Peyer's patch (tissue), 4 donors: ENCODE data around the gene TICAM1. TPM values are rescaled to one million over a fixed set of nuclear protein-coding genes. Genes with fewer than 3 reads are reported as not detected.
A peak's percentile ranks its signal among the peaks of the same experiment; 100 is the strongest.
"Not testable (repeated sequence)": the region's sequence is repeated elsewhere in the genome, so short reads cannot be mapped to it uniquely, and the experiment has no call there.

Experiments used
- DNase-seq, 3 donors: peaks; one replicate each; pipeline ENCODE4 v3.0.0-alpha.2; 2017 to 2019
- H3K27ac ChIP-seq, 4 donors: fragments of 200-600 bp; sonication (generic); one replicate each; pipeline ENCODE4 v1.5.1; 2016 to 2019
- H3K27me3 ChIP-seq, 2 donors: fragments of 200-600 bp; sonication (generic); one replicate each; pipeline ENCODE4 v1.5.1; 2019
- H3K36me3 ChIP-seq, 3 donors: fragments of 200-600 bp; sonication (generic); one replicate each; pipeline ENCODE4 v1.5.1; 2016 to 2019
- H3K4me1 ChIP-seq, 4 donors: fragments of 200-600 bp; sonication (generic); one replicate each; pipeline ENCODE4 v1.5.1; 2016 to 2019
- H3K4me3 ChIP-seq, 4 donors: fragments of 200-600 bp; sonication (generic); 1 replicate in 3 of 4; 2 replicates in 1 of 4; pipeline ENCODE4 v1.5.1; 2016 to 2019; ENCODE audit warnings: mild to moderate bottlenecking in 1 of 4
- H3K9me3 ChIP-seq, 4 donors: fragments of 200-600 bp; sonication (generic); one replicate each; pipeline ENCODE4 v1.5.1; 2016 to 2019; ENCODE audit warnings: mild to moderate bottlenecking in 1 of 4
- POLR2A ChIP-seq, 2 donors: fragments of 450-650 bp; IDR thresholded peaks; one replicate each; pipeline ENCODE4 v1.5.1; 2017; ENCODE audit warnings: antibody characterized with exemption in 2 of 2, mild to moderate bottlenecking in 2 of 2, moderate library complexity in 2 of 2
- total RNA-seq, 4 donors: library from RNA; depleted of rRNA; stranded (reverse); fragments of >200 nt; gene quantifications; one replicate each; pipeline ENCODE4 v1.1.0, GENCODE V29; 2016
- TF ChIP-seq, protein P1 (sequence below), 6 experiments: fragments of 450-650 bp in 4 of 6; fragments of 200-600 bp in 2 of 6; sonication (generic) in 1 of 6; IDR thresholded peaks; one replicate each; pipeline ENCODE4 v1.5.1; 2017 to 2019; ENCODE audit warnings: antibody characterized with exemption in 6 of 6, mild to moderate bottlenecking in 3 of 6, moderate library complexity in 1 of 6

Gene TICAM1
- total RNA-seq, 4 donors from 2014 or later: 14.0 to 45.8 (median 28.8) TPM

DNA sequence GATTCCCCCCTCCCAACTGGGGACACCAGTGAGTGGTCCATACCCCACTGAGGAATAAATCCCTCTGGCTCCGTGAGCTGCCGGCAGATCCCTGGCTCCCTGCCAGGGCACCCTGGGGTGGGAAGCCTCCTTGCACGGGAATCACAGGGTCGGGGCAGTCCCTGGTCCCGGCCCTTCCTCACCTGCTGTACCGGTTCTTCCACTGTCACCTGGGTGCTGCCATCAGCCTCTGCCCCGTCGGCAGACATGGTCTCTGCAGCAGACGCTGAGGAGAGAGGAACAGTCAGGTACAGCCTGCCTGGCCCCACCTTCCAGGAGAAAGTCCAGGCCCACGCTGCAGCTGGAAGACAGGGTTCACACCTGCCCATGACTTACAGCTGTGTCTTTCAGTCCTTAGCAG is 29.6 kb upstream of the TICAM1 start:
- Histone ChIP-seq H3K4me1 (peaks cover 0 to 20% (median 0%) of the 10 kb centered on the region in 4 donors), H3K9me3 (no peaks in the 10 kb centered on the region), H3K27ac (peak overlapping the region in 3 of 4 donors; percentile 51 to 95 (median 79)), H3K27me3 (no peaks in the 10 kb centered on the region), H3K4me3 (peak overlapping the region in 2 of 4 donors; percentile 41 to 52), H3K36me3 (peaks cover 0 to 42% (median 0%) of the 10 kb centered on the region in 3 donors)
- peak; percentile 57 to 72 for TF ChIP-seq POLR2A (IDR thresholded peaks at IDR 0.05)
- TF ChIP-seq, protein P1, sequence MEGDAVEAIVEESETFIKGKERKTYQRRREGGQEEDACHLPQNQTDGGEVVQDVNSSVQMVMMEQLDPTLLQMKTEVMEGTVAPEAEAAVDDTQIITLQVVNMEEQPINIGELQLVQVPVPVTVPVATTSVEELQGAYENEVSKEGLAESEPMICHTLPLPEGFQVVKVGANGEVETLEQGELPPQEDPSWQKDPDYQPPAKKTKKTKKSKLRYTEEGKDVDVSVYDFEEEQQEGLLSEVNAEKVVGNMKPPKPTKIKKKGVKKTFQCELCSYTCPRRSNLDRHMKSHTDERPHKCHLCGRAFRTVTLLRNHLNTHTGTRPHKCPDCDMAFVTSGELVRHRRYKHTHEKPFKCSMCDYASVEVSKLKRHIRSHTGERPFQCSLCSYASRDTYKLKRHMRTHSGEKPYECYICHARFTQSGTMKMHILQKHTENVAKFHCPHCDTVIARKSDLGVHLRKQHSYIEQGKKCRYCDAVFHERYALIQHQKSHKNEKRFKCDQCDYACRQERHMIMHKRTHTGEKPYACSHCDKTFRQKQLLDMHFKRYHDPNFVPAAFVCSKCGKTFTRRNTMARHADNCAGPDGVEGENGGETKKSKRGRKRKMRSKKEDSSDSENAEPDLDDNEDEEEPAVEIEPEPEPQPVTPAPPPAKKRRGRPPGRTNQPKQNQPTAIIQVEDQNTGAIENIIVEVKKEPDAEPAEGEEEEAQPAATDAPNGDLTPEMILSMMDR (IDR thresholded peaks at IDR 0.05): peak in 1 of 6 experiments; percentile 21
- DNase-seq: peak in 2 of 3 donors; percentile 91

DNA sequence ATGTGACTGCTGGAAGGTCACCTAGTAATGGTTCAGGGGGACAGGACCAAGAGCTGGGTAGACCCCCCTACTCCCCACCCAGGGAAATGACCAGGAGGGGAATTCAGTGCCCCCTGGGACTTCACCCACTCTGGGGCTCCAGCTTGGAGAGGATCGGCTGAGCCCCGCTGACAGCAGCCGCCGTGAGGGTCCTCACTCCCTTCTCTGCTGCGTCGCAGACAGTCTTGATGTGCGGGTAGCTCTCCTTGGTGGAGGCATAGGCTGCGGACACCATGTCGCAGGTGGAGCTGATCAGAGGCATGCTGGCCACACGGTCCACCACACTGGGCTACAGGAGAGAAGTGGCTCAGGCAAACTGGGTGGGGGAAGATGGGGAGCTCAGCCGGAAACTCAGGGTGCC is 28.2 kb upstream of the TICAM1 start:
- Histone ChIP-seq H3K4me1 (peaks cover 0 to 14% (median 0%) of the 10 kb centered on the region in 4 donors), H3K4me3 (no peak overlapping the region), H3K27ac (no peak overlapping the region), H3K9me3 (no peaks in the 10 kb centered on the region), H3K36me3 (peaks cover 0 to 54% (median 0%) of the 10 kb centered on the region in 3 donors), H3K27me3 (no peaks in the 10 kb centered on the region)
- no peak for DNase-seq
- TF ChIP-seq, protein P1 (IDR thresholded peaks at IDR 0.05): no peak
- no peak for TF ChIP-seq POLR2A (IDR thresholded peaks at IDR 0.05)

DNA sequence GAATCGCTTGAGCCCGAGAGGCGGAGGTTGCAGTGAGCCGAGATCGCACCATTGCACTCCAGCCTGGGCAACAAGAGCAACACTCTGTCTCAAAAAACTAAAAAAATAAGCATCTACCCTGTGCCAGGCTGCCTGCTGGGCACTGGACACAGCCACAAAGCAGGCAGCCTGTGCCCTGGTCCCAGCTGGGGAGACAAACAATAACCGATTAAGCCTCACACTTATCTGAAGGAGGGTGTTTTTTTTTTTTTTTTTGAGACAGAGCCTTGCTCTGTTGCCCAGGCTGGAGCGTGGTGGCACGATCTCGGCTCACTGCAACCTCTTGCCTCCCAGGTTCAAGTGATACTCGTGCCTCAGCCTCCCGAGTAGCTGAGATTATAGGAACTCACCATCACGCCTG is 25.0 kb upstream of the TICAM1 start:
- not testable (repeated sequence) for H3K4me3 ChIP-seq, H3K9me3 ChIP-seq, H3K27ac ChIP-seq, H3K27me3 ChIP-seq, H3K4me1 ChIP-seq, DNase-seq
- H3K36me3 ChIP-seq: peaks cover 0 to 74% (median 0%) of the 10 kb centered on the region in 3 donors

DNA sequence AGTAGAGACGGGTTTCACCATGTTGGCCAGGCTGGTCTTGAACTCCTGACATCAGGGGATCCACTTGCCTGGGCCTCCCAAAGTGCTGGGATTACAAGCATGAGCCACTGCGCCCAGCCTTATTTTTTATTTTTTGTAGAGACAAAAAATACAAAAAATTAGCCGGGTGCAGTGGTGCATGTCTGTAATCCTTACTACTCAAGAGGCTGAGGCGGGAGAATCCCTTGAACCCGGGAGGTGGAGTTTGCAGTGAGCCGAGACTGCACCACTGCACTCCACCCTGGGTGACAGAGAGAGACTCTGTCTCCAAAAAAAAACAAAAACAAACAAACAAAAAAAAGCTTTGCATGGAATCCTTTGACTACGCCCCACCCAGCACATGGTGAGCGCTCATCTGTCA is 22.0 kb upstream of the TICAM1 start:
- H3K36me3 ChIP-seq: peaks cover 0 to 78% (median 0%) of the 10 kb centered on the region in 3 donors
- not testable (repeated sequence) for H3K27ac ChIP-seq, DNase-seq, H3K4me3 ChIP-seq, H3K27me3 ChIP-seq, H3K4me1 ChIP-seq, H3K9me3 ChIP-seq

GRCh38 chr19:4852484-4852883 is 21.0 kb upstream of the TICAM1 start:
- peaks cover 0 to 77% (median 0%) of the 10 kb centered on the region in 3 donors for H3K36me3 ChIP-seq
- no peaks in the 10 kb centered on the region for H3K27me3 ChIP-seq
- TF ChIP-seq, protein P1 (IDR thresholded peaks at IDR 0.05): no peak
- TF ChIP-seq POLR2A (IDR thresholded peaks at IDR 0.05): no peak
- no peaks in the 10 kb centered on the region for H3K9me3 ChIP-seq
- no peaks in the 10 kb centered on the region for H3K4me1 ChIP-seq
- no peak overlapping the region for H3K4me3 ChIP-seq
- no peak overlapping the region for H3K27ac ChIP-seq
- no peak for DNase-seq

GRCh38 chr19:4851551-4852290 is 20.2 kb upstream of the TICAM1 start:
- Histone ChIP-seq H3K9me3 (no peaks in the 10 kb centered on the region), H3K27me3 (no peaks in the 10 kb centered on the region), H3K27ac (no peak overlapping the region), H3K4me1 (no peaks in the 10 kb centered on the region), H3K4me3 (no peak overlapping the region), H3K36me3 (peaks cover 0 to 77% (median 0%) of the 10 kb centered on the region in 3 donors)
- TF ChIP-seq POLR2A (IDR thresholded peaks at IDR 0.05): no peak
- TF ChIP-seq, protein P1 (IDR thresholded peaks at IDR 0.05): peak; percentile 61 to 86 (median 82)
- DNase-seq: peak; percentile 78 to 84 (median 80)
